ENCODE data around the gene NUP37.
"Not testable (repeated sequence)": the region's sequence is repeated elsewhere in the genome, so short reads cannot be mapped to it uniquely, and the experiment has no call there.

Gene NUP37, protein sequence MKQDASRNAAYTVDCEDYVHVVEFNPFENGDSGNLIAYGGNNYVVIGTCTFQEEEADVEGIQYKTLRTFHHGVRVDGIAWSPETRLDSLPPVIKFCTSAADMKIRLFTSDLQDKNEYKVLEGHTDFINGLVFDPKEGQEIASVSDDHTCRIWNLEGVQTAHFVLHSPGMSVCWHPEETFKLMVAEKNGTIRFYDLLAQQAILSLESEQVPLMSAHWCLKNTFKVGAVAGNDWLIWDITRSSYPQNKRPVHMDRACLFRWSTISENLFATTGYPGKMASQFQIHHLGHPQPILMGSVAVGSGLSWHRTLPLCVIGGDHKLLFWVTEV

DNA sequence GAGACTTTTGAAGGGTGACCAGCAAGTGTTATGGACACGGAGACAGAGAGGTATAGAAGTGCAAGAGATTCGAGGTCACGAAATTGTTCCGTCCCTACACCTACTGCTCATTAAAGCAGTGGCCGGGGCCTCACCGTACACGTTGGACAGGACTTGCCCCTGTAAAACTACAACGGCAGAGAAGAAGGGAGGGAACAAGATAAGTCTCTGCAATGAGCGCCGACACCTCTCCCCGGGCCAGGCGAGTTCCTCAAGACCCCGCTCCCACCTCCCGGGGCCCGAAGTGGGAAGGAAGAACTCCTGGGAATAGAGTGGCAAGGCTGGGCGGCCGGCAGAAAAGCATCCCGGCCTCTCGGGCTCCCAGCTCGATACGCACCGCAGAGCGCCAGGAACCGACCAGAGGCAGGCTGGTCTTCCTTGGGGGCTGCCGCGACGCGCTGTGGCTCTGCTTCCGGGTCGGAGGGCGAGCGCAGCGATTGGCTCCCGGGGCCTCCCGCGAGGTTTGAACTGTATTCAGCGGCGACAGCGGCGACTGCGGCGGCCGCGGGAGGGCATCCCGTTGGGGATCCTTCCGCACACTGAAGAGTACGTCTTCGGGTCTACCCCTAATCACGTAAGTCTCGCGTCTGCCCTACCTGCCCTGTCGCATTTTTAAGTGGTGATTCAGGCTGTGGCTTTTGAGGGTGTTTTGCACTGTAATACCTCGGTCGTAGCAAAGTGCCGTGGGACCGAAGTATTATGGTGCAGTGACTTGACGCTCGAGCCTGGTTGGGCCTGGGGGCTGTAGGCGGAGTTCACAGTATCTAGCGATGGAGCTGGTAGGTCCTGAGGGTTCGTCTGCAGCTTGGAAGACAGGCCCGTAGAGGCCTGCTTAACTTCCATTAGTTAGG is at the start of gene NUP37, which contains the start of gene PARPBP:
TSS of gene NUP37 (minus strand) at position 441 of the 890 bp plus-strand sequence. CDS start 1,596 bp downstream, outside the sequence.
TSS of gene PARPBP (plus strand) at position 510 of the 890 bp plus-strand sequence. CDS start 3,706 bp downstream, outside the sequence.
- peak; percentile 74 to 79 (median 77) for DNase-seq (ENCODE audit: low read depth in 3 of 3)

DNA sequence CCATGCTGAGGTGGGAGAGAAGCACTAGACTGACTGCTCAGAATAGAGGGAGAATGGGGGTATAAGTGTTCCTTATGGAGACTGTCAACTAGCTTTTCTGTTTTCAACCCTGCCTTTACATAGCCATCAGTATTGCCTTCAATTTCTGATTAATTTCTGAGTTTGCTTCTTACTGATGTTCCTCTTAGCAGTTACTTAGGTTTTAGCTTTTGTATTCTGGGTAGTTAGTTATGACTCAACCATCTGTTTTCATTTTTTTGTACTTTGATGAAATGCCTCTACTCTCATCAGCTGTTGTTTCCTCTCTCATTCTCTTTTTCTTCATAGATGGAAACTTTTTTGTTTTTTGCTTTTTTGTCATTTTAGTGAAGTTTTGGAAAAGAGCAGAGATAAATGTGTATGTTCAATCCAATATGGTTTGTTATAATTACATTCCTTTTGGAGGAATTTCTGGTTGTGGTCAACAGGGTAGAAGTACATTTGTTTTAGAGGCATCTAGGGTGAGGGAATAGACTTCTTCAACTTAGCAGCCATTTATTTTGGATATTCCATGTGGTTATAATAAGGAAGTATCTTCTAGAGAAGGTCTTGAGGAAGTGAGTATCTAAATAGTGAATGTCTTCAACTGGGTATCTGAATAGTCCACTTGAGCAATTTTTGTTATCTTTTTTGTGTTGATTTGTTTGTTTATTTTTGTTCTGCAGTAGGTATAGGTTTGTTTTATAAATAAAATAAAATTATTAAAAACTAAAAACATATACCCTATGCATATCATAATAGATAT is 48.1 kb upstream of the NUP37 start:
- no peak for DNase-seq (ENCODE audit: low read depth in 3 of 3)

DNA sequence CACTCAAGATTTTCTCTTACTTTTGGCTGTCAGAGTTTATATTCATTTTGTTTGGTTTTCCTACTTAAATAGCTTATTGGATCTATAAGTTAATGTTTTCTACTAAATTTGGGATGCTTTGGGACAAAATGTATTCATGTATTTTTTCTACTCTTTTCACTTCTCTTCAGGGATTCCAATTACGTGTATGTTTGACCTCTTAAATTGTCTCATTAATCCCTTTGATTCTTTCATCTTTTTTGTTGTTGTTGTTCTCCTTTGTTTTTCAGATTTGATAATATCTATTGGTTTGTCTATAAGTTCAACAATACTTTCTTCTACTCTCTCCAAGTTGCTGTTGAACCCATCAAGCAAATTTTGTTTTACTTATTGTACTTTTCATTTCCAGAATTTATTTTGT is 43.5 kb upstream of the NUP37 start:
- no peak for DNase-seq (ENCODE audit: low read depth in 3 of 3)

DNA sequence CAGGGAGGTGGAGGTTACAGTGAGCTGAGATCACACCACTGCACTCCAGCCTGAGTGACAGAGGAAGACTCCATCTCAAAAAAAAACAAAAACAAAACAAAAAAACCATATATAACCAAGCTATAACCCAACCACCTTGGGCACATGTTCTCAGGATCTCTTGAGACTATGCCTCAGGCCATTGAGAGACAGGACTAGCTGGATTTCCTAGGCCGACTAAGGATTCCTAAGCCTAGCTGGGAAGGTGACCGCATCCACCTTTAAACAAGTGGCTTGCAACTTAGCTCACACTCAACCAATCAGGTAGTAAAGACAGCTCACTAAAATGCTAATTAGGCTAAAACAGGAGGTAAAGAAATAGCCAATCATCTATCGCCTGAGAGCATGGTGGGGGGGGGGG is 35.3 kb upstream of the NUP37 start:
- DNase-seq (ENCODE audit: low read depth in 3 of 3), result not testable (repeated sequence)

DNA sequence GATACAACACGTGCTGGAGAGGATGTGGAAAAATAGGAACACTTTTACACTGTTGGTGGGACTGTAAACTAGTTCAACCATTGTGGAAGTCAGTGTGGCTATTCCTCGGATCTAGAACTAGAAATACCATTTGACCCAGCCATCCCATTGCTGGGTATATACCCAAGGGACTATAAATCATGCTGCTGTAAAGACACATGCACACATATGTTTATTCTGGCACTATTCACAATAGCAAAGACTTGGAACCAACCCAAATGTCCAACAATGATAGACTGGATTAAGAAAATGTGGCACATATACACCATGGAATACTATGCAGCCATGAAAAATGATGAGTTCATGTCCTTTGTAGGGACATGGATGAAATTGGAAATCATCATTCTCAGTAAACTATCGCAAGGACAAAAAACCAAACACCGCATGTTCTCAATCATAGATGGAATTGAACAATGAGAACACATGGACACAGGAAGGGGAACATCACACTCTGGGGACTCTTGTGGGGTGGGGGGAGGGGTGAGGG is 27.2 kb upstream of the NUP37 start:
- DNase-seq (ENCODE audit: low read depth in 3 of 3), result not testable (repeated sequence)

DNA sequence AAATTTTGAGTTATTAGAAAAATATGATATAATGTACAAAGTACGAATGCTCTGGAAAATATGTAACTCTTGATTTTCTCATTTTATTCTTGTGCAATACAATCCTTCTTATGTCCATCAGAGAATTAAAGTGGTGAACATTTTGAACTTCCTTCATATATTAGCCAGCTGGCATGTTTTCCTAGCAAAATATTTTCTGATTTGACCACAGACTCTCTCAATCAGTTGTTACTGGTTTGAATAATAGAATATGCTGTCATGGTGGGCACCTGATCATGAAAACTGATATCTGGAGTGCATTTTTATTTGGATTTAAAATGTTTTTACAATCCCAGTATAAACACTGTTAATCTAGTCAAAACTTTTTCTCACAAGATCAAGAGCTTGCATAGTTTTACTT is 24.3 kb upstream of the NUP37 start:
- DNase-seq (ENCODE audit: low read depth in 3 of 3), result no peak

DNA sequence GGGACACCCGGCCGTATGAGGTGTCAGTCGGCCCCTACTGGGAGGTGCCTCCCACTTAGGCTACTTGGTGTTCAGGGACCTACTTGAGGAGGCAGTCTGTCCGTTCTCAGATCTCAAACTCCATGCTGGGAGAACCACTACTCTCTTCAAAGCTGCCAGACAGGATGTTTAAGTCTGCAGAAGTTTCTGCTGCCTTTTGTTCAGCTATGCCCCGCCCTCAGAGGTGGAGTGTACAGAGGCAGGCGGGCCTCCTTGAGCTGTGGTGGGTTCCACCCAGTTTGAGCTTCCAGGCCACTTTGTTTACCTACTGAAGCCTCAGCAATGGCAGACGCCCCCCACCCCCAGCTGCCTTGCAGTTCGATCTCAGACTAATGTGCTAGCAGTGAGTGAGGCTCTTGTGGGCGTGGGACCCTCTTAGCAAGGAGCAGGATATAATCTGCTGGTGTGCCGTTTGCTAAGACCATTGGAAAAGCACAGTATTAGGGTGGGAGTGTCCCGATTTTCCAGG is 23.0 kb upstream of the NUP37 start:
- DNase-seq (ENCODE audit: low read depth in 3 of 3), result not testable (repeated sequence)

DNA sequence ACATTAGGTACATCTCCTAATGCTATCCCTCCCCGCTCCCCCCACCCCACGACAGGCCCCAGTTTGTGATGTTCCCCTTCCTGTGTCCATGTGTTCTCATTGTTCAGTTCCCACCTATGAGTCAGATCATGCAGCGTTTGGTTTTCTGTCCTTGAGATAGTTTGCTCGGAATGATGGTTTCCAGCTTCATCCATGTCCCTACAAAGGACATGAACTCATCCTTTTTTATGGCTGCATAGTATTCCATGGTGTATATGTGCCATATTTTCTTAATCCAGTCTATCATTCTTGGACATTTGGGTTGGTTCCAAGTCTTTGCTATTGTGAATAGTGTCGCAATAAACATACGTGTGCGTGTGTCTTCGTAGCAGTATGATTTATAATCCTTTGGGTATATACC is 17.7 kb upstream of the NUP37 start:
- DNase-seq (ENCODE audit: low read depth in 3 of 3), result not testable (repeated sequence)

DNA sequence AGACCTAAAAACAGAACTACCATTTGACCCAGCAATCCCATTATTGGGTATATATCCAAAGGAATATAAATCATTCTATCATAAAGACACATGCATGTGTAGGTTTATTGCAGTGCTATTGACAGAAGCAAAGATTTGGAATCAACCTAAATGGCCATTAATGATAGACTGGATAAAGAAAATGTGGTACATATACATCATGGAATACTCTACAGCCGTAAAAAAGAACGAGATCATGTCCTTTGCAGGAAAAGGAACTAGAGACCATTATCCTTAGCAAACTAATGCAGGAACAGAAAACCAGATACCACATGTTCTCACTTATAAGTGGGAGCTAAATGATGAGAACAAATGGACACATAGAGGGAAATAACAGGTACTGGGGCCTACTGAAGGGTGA is 11.5 kb upstream of the NUP37 start:
- not testable (repeated sequence) for DNase-seq (ENCODE audit: low read depth in 3 of 3)

DNA sequence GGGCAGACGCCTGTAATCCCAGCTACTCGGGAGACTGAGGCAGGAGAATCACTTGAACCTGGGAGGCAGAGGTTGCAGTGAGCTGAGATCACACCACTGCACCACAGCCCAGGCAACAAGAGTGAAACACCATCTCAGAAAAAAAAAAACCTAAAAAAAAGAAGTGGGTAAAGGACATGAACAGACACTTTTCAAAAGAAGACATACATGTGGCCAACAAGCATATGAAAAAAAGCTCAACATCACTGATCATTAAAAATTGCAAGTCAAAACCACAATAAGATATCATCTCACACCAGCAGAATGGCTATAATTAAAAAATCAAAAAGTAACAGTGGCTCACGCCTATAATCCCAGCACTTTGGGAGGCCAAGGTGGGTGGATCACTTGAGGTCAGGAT is 10.8 kb upstream of the NUP37 start:
- not testable (repeated sequence) for DNase-seq (ENCODE audit: low read depth in 3 of 3)

DNA sequence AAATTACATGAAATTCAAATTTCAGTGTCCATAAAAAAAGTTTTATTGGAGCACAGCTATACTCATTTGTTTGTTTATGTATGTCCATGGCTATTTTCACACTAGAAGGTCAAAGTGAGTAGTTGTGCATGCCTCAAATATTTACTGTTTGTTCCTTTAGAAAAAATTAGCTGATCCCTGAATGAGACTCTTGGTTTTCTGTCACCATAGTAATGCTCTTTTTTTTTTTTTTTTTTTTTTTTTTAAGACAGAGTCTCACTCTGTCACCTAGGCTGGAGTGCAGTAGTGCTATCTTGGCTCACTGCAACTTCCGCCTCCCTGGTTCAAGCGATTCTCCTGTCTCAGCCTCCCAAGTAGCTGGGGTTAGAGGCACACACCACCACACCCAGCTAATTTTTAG is 1.4 kb upstream of the NUP37 start:
- DNase-seq (ENCODE audit: low read depth in 3 of 3), result not testable (repeated sequence)

DNA sequence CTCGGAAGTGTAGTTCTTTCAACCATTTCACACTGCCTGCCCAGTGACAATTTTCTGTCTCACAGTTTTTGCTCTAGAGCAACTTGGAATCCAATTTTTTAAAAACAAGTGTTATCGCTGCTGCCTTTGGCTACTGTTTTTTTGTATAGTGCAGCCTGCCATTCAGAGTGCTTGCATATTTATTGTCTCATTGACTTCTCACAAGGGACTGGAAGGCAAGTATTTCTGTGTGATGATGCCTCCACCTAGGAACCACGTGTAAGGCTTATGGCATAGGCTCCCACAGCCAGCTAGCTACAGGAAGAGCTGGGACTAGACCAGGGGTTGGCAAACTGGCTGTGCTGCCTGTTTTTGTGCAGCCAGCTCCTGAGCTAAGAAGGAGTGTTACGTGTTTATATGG is 972 bp upstream of the NUP37 start:
- DNase-seq (ENCODE audit: low read depth in 3 of 3), result no peak

DNA sequence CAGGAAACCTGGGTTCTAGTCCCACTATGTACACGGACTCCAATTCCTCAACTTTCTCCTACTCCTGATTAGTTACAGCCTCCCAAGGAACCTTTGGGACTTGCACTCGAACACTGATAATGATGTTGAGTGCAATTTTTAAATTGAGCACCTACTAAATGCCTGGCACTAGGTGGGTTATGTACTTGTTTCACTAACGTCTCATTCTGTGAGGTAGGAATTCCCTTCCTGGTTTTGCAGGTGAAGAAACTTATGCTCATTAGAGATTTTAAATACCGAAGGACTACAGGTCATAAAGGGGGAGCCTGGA is 605 bp upstream of the NUP37 start:
- DNase-seq (ENCODE audit: low read depth in 3 of 3), result no peak

DNA sequence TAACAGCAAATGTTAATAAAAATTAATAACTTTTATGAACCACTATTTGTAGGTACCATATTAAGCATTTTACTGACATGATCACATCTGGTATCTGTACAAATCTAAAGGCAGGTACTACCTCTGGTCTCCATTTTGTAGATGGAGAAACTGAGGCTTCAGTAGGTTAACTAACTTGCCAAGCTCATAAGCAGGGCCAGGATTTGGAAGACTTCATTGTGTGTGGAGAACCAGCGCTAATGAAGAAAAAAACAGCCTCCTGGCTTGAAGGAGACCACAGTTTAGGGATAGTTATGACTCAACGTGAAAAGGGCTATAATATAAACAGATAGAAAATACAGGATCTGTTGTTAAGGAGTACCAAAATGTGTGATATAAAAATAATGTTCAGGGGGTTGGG is 1.0 kb downstream of the NUP37 start:
- DNase-seq (ENCODE audit: low read depth in 3 of 3), result no peak

DNA sequence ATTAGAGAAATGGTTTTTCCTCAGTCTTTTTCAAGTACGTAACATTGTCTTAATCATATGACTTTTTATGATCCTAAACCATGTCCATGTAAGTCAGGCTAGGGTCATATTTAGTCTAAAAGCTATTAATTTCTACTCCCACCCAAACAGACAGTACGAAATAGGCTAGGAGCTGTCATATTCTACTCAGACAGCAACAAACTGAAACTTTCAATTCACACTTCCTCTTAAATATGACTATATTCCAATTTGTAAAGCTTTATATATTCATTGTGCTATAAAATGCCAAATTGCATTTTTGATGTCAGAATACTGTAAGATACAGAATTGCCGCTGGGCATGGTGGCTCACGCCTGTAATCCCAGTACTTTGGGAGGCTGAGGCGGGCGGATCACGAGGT is 3.5 kb downstream of the NUP37 start:
- no peak for DNase-seq (ENCODE audit: low read depth in 3 of 3)

DNA sequence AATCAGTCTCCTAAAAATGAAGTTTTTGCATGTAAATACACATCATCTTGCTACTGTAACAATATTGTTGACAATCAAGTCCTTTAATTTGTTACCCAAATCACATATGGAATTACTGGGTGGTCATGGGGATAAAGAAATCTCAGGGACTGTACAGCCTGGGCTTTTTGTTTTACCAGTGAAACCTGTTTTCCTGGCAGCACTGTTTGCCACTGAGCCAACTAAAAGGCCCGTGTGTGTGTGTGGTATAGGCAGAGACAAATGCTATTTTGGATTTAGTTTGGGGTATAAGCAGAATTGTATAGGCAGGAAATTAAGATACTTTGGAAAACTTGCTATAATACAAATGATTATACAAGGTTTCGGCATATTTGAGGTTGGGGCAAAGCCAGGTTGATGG is 5.7 kb downstream of the NUP37 start:
- no peak for DNase-seq (ENCODE audit: low read depth in 3 of 3)

DNA sequence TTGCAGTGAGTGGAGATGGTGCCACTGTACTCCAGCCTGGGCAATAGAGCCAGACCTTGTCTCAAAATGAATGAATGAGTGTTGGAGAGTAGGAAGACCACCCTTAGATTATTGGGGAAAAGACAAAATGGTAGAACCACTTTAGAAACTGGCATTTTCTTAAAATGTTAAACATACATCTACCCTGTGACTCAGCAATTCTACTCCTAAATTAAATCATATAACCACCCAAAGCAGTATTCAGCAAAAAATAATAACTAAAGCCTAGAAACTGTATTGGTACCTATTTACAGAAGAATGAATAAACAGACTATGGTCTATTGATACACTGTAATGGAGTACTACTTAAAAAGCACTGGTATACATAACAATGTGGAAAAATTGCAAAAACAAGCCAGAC is 9.1 kb downstream of the NUP37 start:
- DNase-seq (ENCODE audit: low read depth in 3 of 3), result no peak

DNA sequence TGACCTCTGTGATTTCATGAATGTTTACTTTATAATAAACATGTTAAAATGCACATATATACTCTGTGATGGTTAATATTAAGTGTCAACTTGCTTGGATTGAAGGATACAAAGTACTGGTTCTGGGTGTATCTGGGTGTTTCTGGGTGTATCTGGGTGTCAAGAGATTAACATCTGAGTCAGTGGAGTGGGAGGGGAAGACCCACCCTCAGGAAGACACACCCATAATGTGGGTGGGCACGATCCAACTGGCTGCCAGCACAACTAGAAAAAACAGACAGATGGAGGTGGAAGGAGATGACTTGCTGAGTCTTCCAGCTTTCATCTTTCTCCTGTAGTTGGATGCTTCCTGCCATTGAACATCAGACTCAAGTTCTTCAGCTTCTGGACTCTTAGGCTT is 11.9 kb downstream of the NUP37 start:
- no peak for DNase-seq (ENCODE audit: low read depth in 3 of 3)

DNA sequence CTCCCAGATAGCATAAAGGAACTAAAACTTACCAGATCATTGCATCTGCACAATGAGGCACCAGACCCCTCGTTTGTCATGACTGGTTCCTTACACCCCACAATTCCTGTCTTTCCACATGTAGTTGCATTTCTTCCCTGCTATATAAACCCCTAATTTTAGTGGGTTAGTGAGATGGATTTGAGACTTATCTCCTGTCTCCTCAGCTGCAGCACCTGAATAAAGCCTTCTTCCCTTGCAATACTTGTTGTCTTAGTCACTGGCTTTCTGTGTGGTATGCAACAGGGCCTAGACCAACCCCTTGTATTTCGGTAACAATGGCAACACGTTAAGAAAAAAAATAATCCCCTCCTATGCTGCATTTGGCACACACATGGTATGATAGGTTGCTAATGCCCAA is 13.0 kb downstream of the NUP37 start:
- DNase-seq (ENCODE audit: low read depth in 3 of 3), result no peak

DNA sequence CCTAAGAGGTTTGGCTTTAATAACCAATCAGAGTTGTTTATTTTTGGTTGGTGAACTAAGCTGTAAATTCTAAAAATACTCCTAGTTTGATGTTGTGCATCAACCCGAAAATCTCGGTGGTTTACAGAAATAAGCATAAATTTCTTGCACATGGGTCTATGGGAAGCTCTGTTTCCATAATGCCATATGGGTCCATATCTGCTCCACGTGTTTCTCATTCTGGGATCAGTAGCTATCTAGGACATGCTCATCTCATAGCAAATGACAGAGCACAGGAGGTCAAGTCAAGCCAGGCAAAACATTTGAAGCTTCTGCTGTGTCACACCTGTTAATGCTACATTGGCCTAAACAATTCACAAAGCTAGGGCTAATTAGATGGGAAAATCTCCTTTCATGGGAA is 23.1 kb downstream of the NUP37 start:
- no peak for DNase-seq (ENCODE audit: low read depth in 3 of 3)

DNA sequence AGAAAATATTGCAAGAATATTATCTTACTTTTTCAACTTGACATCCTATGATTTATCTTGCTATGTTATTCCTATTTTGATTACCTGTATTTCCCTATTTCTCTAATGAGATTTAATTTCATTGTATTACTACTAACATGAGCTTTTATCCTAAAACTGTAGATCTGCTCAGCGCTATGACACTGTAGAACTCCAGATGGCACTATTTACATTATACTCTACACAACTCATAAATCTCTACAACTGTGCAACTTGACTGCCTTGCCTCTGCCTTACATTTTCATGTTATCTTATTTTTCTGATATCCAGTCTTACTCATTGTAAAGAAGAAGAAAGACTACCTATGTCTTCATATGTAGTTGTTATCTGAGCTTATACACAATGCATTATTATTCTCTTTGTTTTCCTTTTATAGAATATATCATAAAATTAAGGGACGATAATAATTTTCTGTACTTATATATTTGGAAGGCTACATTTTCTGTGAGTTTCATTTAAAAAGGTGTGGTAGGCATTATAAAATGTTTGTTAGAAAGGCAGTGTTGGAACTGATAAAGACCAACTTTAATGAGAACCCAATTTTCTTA is 24.1 kb downstream of the NUP37 start:
- DNase-seq (ENCODE audit: low read depth in 3 of 3), result no peak

Data from stimulated activated CD4-positive, alpha-beta T cell treated with anti-CD3 and anti-CD28 coated beads, TNF-alpha, amount 100 ng/mL, for 4 hours (primary cell).